ENCODE results near the gene IFNLR1. TPM values are rescaled to one million over a fixed set of nuclear protein-coding genes. Genes with fewer than 3 reads are reported as not detected.
A peak's percentile ranks its signal among the peaks of the same experiment; 100 is the strongest.

The IFNLR1 gene
- total RNA-seq, 1 experiment from 2014 or later = 17.7 TPM

- Histone ChIP-seq H3K9ac (ENCODE audit: low read length) (no peak overlapping the region), H3K36me3 (ENCODE audit: insufficient read depth, low read length) (no peaks in the 10 kb centered on the region), H3K27me3 (ENCODE audit: low read length) (no peaks in the 10 kb centered on the region), H3K9me3 (ENCODE audit: low read length) (no peaks in the 10 kb centered on the region), H3K4me3 (ENCODE audit: low read length) (no peak overlapping the region), H3K9me2 (replicated peaks; ENCODE audit: insufficient read depth, low read length) (no peaks in the 10 kb centered on the region), H3K4me1 (ENCODE audit: low read length) (peaks cover 11% of the 10 kb centered on the region), H3K79me2 (ENCODE audit: low read length) (no peaks in the 10 kb centered on the region), H3K4me2 (ENCODE audit: low read depth, low read length, poor library complexity, severe bottlenecking) (no peak overlapping the region), H2AFZ (ENCODE audit: low read length) (no peak overlapping the region), H3K27ac (ENCODE audit: low read length) (no peak overlapping the region), H4K20me1 (ENCODE audit: insufficient read depth, low read depth, low read length) (no peaks in the 10 kb centered on the region)
- DNase-seq = no peak
These were observed 15.9 kb upstream of the IFNLR1 start for GRCh38 chr1:24202987-24203386.

GRCh38 chr1:24202556-24202955 lies 15.5 kb upstream of the IFNLR1 start:
- H3K4me2 ChIP-seq (ENCODE audit: low read depth, low read length, poor library complexity, severe bottlenecking) = no peak overlapping the region
- H3K4me3 ChIP-seq (ENCODE audit: low read length) = no peak overlapping the region

GRCh38 chr1:24201941-24202440 lies 14.9 kb upstream of the IFNLR1 start:
- Histone ChIP-seq H3K4me1 (ENCODE audit: low read length) (peaks cover 11% of the 10 kb centered on the region), H2AFZ (ENCODE audit: low read length) (no peak overlapping the region), H3K36me3 (ENCODE audit: insufficient read depth, low read length) (no peaks in the 10 kb centered on the region), H3K9me2 (replicated peaks; ENCODE audit: insufficient read depth, low read length) (no peaks in the 10 kb centered on the region), H4K20me1 (ENCODE audit: insufficient read depth, low read depth, low read length) (no peaks in the 10 kb centered on the region), H3K79me2 (ENCODE audit: low read length) (no peaks in the 10 kb centered on the region), H3K27ac (ENCODE audit: low read length) (no peak overlapping the region), H3K27me3 (ENCODE audit: low read length) (no peaks in the 10 kb centered on the region), H3K4me3 (ENCODE audit: low read length) (no peak overlapping the region), H3K9me3 (ENCODE audit: low read length) (no peaks in the 10 kb centered on the region), H3K9ac (ENCODE audit: low read length) (no peak overlapping the region), H3K4me2 (ENCODE audit: low read depth, low read length, poor library complexity, severe bottlenecking) (no peak overlapping the region)
- peak; percentile 80 for DNase-seq

More at GRCh38 chr1:24202556-24202955, 15.5 kb upstream of the IFNLR1 start:
- Histone ChIP-seq H3K9me3 (ENCODE audit: low read length) (no peaks in the 10 kb centered on the region), H2AFZ (ENCODE audit: low read length) (no peak overlapping the region), H3K79me2 (ENCODE audit: low read length) (no peaks in the 10 kb centered on the region), H3K27me3 (ENCODE audit: low read length) (no peaks in the 10 kb centered on the region), H4K20me1 (ENCODE audit: insufficient read depth, low read depth, low read length) (no peaks in the 10 kb centered on the region), H3K9ac (ENCODE audit: low read length) (no peak overlapping the region), H3K4me1 (ENCODE audit: low read length) (peaks cover 11% of the 10 kb centered on the region), H3K27ac (ENCODE audit: low read length) (no peak overlapping the region), H3K9me2 (replicated peaks; ENCODE audit: insufficient read depth, low read length) (no peaks in the 10 kb centered on the region), H3K36me3 (ENCODE audit: insufficient read depth, low read length) (no peaks in the 10 kb centered on the region)
- no peak for DNase-seq

DNA sequence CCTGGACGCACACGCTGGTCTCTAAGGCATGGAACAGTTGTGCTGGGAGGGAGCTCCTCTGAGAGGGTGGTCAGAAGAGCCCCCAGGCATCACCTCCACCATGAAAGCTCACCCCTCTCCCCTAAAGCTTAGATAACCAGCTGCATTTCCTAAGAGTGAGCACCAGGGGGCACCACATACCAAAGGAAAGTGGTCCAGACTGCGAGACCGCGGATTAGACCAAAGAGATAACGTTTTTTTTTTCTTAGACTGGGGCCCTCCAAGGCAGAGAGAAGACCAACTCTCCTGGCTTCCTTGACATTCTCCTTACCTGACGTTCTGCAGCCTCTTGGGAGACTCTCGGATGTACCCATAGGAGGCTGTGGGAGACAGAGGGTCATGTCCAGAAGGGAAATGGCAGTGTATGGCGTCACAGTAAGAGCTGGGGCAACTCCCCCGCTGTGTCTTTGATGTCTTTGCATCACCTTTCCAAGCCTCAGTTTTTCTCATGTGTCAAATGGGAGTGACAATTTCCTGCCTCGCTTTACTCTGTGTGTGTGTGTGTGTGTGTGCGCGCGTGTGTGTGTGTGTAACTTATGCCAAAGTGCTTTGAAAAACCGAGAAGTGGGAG lies 12.3 kb upstream of the IFNLR1 start:
- Histone ChIP-seq H3K9me3 (ENCODE audit: low read length) (no peaks in the 10 kb centered on the region), H4K20me1 (ENCODE audit: insufficient read depth, low read depth, low read length) (no peaks in the 10 kb centered on the region), H3K36me3 (ENCODE audit: insufficient read depth, low read length) (no peaks in the 10 kb centered on the region), H3K4me1 (ENCODE audit: low read length) (peaks cover 11% of the 10 kb centered on the region), H3K4me2 (ENCODE audit: low read depth, low read length, poor library complexity, severe bottlenecking) (peak overlapping the region; percentile 46), H3K27ac (ENCODE audit: low read length) (no peak overlapping the region), H3K9me2 (replicated peaks; ENCODE audit: insufficient read depth, low read length) (no peaks in the 10 kb centered on the region), H2AFZ (ENCODE audit: low read length) (0 out of 2 replicates have a peak overlapping the region, but pooled peaks have one; percentile 73), H3K4me3 (ENCODE audit: low read length) (no peak overlapping the region), H3K79me2 (ENCODE audit: low read length) (no peaks in the 10 kb centered on the region), H3K27me3 (ENCODE audit: low read length) (no peaks in the 10 kb centered on the region), H3K9ac (ENCODE audit: low read length) (peak overlapping the region; percentile 43; the same call in 1 of the 2 replicates)
- DNase-seq = peak; percentile 90

DNA sequence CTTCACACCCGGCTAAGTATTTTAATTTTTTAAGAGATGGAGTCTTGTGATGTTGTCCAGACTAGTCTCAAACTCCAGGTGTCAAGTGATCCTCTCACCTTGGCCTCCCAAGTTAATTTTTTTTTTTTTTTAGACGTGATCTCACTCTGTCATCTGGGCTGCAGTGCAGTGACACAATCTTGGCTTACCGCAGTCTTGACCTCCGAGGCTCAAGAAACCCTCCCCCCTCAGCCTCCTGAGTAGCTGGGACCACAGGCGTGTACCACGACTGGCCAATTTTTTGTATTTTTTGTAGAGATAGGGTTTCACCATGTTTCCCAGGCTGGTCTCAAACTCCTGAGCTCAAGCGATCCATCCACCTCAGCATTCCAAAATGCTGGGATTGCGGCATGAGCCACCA lies 11.7 kb upstream of the IFNLR1 start:
- no peaks in the 10 kb centered on the region for H3K79me2 ChIP-seq (ENCODE audit: low read length)
- no peak overlapping the region for H2AFZ ChIP-seq (ENCODE audit: low read length)
- DNase-seq = no peak
- peaks cover 11% of the 10 kb centered on the region for H3K4me1 ChIP-seq (ENCODE audit: low read length)
- no peaks in the 10 kb centered on the region for H3K9me2 ChIP-seq (replicated peaks; ENCODE audit: insufficient read depth, low read length)
- H3K27ac ChIP-seq (ENCODE audit: low read length) = no peak overlapping the region
- no peaks in the 10 kb centered on the region for H4K20me1 ChIP-seq (ENCODE audit: insufficient read depth, low read depth, low read length)
- no peaks in the 10 kb centered on the region for H3K27me3 ChIP-seq (ENCODE audit: low read length)
- no peak overlapping the region for H3K9ac ChIP-seq (ENCODE audit: low read length)
- no peak overlapping the region for H3K4me3 ChIP-seq (ENCODE audit: low read length)
- H3K9me3 ChIP-seq (ENCODE audit: low read length) = no peaks in the 10 kb centered on the region
- H3K36me3 ChIP-seq (ENCODE audit: insufficient read depth, low read length) = no peaks in the 10 kb centered on the region
- no peak overlapping the region for H3K4me2 ChIP-seq (ENCODE audit: low read depth, low read length, poor library complexity, severe bottlenecking)

GRCh38 chr1:24195874-24196273 lies 8.8 kb upstream of the IFNLR1 start:
- Histone ChIP-seq H3K27me3 (ENCODE audit: low read length) (no peaks in the 10 kb centered on the region), H3K4me2 (ENCODE audit: low read depth, low read length, poor library complexity, severe bottlenecking) (no peak overlapping the region), H3K9me3 (ENCODE audit: low read length) (no peaks in the 10 kb centered on the region), H3K36me3 (ENCODE audit: insufficient read depth, low read length) (no peaks in the 10 kb centered on the region), H3K27ac (ENCODE audit: low read length) (no peak overlapping the region), H2AFZ (ENCODE audit: low read length) (no peak overlapping the region), H4K20me1 (ENCODE audit: insufficient read depth, low read depth, low read length) (no peaks in the 10 kb centered on the region), H3K9me2 (replicated peaks; ENCODE audit: insufficient read depth, low read length) (no peaks in the 10 kb centered on the region), H3K79me2 (ENCODE audit: low read length) (no peaks in the 10 kb centered on the region), H3K4me3 (ENCODE audit: low read length) (no peak overlapping the region), H3K4me1 (ENCODE audit: low read length) (peaks cover 20% of the 10 kb centered on the region), H3K9ac (ENCODE audit: low read length) (no peak overlapping the region)
- no peak for DNase-seq

DNA sequence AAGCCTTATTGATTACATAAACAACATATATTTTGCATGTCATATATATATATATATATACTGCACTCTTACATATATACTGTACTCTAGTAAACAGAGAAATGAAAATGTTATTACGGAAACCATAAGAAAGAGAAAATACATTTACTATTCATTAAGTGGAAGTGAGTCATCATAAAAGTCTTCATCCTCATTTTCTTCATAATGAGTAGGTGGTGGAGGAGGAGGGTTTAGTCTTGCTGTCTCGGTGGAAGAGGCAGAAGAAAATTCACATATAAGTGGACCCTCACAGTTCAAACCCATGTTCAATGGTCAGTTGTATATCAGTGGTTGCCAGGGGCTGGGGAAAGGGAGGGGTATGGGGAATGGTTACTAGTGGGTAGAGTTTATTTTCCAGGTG lies 8.0 kb upstream of the IFNLR1 start:
- Histone ChIP-seq H3K4me1 (ENCODE audit: low read length) (peaks cover 27% of the 10 kb centered on the region), H3K79me2 (ENCODE audit: low read length) (no peaks in the 10 kb centered on the region), H3K4me3 (ENCODE audit: low read length) (no peak overlapping the region), H3K36me3 (ENCODE audit: insufficient read depth, low read length) (no peaks in the 10 kb centered on the region), H3K27me3 (ENCODE audit: low read length) (no peaks in the 10 kb centered on the region), H3K9ac (ENCODE audit: low read length) (no peak overlapping the region), H3K9me2 (replicated peaks; ENCODE audit: insufficient read depth, low read length) (no peaks in the 10 kb centered on the region), H2AFZ (ENCODE audit: low read length) (no peak overlapping the region), H3K9me3 (ENCODE audit: low read length) (no peaks in the 10 kb centered on the region), H4K20me1 (ENCODE audit: insufficient read depth, low read depth, low read length) (no peaks in the 10 kb centered on the region), H3K4me2 (ENCODE audit: low read depth, low read length, poor library complexity, severe bottlenecking) (no peak overlapping the region), H3K27ac (ENCODE audit: low read length) (no peak overlapping the region)
- no peak for DNase-seq

- Histone ChIP-seq H3K4me3 (ENCODE audit: low read length) (no peak overlapping the region), H3K27ac (ENCODE audit: low read length) (no peak overlapping the region), H3K4me1 (ENCODE audit: low read length) (peaks cover 43% of the 10 kb centered on the region), H3K36me3 (ENCODE audit: insufficient read depth, low read length) (no peaks in the 10 kb centered on the region), H2AFZ (ENCODE audit: low read length) (no peak overlapping the region), H3K9me3 (ENCODE audit: low read length) (no peaks in the 10 kb centered on the region), H3K9me2 (replicated peaks; ENCODE audit: insufficient read depth, low read length) (no peaks in the 10 kb centered on the region), H3K4me2 (ENCODE audit: low read depth, low read length, poor library complexity, severe bottlenecking) (no peak overlapping the region), H4K20me1 (ENCODE audit: insufficient read depth, low read depth, low read length) (no peaks in the 10 kb centered on the region), H3K9ac (ENCODE audit: low read length) (no peak overlapping the region), H3K27me3 (ENCODE audit: low read length) (no peaks in the 10 kb centered on the region), H3K79me2 (ENCODE audit: low read length) (no peaks in the 10 kb centered on the region)
- DNase-seq = peak; percentile 49
These were observed 6.0 kb upstream of the IFNLR1 start for GRCh38 chr1:24193046-24193445.
